Measurements from ENCODE around the gene MYCBP2.

DNA sequence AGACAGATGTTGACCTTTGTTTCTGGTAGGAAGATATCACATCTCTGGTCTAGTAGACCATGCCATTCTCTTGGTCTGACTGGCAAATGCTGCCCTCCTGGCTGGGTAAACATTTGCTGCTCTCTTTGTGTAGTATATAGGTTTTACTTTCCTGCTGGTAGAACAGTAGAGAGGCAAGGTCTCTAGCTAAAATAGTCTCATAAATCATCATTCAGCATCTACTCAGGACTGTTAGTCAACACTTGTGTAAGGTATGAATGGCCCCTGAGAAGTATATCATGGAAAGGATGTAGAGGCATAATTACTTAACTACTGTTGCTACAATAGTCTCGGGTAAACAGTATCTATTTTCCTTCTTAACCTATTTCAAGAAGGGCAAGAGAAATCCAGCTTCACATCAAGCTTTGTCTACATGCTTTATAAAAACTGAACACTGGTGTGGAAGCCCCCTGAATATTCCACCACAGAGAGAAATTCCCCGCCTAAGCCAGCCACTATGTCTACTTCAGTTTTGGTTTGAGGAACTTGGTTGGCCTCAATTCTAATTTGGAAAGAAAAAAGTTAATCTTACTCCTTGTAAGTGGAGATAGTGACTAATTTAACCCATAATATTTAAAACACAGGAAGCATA, 18.4 kb upstream of the MYCBP2 start:
- TF ChIP-seq, protein P1, sequence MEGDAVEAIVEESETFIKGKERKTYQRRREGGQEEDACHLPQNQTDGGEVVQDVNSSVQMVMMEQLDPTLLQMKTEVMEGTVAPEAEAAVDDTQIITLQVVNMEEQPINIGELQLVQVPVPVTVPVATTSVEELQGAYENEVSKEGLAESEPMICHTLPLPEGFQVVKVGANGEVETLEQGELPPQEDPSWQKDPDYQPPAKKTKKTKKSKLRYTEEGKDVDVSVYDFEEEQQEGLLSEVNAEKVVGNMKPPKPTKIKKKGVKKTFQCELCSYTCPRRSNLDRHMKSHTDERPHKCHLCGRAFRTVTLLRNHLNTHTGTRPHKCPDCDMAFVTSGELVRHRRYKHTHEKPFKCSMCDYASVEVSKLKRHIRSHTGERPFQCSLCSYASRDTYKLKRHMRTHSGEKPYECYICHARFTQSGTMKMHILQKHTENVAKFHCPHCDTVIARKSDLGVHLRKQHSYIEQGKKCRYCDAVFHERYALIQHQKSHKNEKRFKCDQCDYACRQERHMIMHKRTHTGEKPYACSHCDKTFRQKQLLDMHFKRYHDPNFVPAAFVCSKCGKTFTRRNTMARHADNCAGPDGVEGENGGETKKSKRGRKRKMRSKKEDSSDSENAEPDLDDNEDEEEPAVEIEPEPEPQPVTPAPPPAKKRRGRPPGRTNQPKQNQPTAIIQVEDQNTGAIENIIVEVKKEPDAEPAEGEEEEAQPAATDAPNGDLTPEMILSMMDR (conservative IDR thresholded peaks at IDR 0.05; ENCODE audit: low read depth, low read length) = no peak
- no peak for TF ChIP-seq EZH2 (IDR thresholded peaks at IDR 0.05; ENCODE audit: low read length, unreplicated experiment)
